Right renal cortex interstitium (tissue), 3 donors: Measurements from ENCODE around the gene MUC4. TPM values are rescaled to one million over a fixed set of nuclear protein-coding genes. Genes with fewer than 3 reads are reported as not detected.
"Not testable (repeated sequence)": the region's sequence is repeated elsewhere in the genome, so short reads cannot be mapped to it uniquely, and the experiment has no call there.

Experiments
- DNase-seq, 3 donors: peaks; one replicate each; pipeline ENCODE4 v3.0.0-alpha.2; 2013; ENCODE audit warnings: low read depth in 3 of 3, low spot score in 2 of 3
- polyA plus RNA-seq, 3 donors: library from polyadenylated mRNA; unstranded; fragments of 120-200 nt; gene quantifications; one replicate each; pipeline ENCODE4 v1.2.1, GENCODE V29; 2013; ENCODE audit not compliant: insufficient read length in 3 of 3

MUC4 gene
- polyA plus RNA-seq, 3 donors, result 0.83 to 0.97 (median 0.87) TPM

DNA sequence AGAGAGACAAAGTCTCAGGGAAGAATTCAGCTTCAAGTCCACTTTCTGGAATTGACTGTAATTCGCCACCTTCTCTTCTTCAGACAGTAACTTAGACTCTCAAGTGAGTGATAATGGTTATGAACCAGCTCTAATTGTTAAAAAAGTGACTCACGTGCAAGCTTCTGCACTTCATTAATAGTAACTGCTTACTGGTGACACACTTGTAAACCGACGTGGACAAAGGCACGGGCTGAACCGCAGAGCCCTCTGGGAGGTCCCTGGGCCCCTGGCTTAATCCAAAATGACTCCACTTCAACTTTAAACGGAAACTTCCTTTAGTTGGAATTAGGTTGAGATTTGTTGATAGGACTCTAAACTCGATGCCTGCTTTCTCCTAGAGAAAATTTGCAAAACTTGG lies 17.0 kb downstream of the MUC4 start:
- no peak for DNase-seq

- DNase-seq, result not testable (repeated sequence)
Observed at GRCh38 chr3:195792621-195793020, 19.1 kb downstream of the MUC4 start.

- DNase-seq, result no peak
Observed at GRCh38 chr3:195790901-195791300, 20.8 kb downstream of the MUC4 start.

GRCh38 chr3:195788711-195789581 lies 22.8 kb downstream of the MUC4 start:
- DNase-seq, result no peak

DNA sequence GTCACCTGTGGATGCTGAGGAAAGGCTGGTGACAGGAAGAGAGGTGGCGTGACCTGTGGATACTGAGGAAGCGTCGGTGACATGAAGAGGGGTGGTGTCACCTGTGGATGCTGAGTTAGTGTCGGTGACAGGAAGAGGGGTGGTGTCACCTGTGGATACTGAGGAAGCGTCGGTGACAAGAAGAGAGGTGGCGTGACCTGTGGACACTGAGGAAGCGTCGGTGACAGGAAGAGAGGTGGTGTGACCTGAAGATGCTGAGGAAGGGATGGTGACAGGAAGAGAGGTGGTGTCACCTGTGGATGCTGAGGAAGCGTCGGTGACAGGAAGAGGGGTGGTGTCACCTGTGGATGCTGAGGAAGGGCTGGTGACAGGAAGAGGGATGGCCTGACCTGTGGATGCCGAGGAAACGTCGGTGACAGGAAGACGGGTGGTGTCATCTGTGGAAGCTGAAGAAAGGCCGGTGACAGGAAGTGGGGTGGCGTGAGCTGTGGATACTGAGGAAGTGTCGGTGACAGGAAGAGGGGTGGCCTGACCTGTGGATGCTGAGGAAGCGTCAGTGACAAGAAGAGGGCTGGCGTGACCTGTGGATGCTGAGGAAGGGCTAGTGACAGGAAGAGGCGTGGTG lies 25.8 kb downstream of the MUC4 start:
- DNase-seq, result not testable (repeated sequence)

- not testable (repeated sequence) for DNase-seq
Observed at GRCh38 chr3:195784031-195784430, 27.7 kb downstream of the MUC4 start.

DNA sequence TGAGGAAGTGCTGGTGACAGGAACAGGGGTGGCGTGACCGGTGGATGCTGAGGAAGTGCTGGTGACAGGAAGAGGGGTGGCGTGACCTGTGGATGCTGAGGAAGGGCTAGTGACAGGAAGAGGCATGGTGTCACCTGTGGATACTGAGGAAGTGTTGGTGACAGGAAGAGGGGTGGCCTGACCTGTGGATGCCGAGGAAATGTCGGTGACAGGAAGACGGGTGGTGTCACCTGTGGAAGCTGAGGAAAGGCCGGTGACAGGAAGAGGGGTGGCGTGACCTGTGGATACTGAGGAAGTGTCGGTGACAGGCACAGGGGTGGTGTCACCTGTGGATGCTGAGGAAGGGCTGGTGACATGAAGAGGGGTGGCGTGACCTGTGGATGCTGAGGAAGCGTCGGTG lies 30.5 kb downstream of the MUC4 start:
- DNase-seq, result not testable (repeated sequence)

- DNase-seq, result no peak
Observed at GRCh38 chr3:195777975-195778374, 33.8 kb downstream of the MUC4 start.

GRCh38 chr3:195774917-195775316 lies 36.8 kb downstream of the MUC4 start:
- DNase-seq, result no peak

DNA sequence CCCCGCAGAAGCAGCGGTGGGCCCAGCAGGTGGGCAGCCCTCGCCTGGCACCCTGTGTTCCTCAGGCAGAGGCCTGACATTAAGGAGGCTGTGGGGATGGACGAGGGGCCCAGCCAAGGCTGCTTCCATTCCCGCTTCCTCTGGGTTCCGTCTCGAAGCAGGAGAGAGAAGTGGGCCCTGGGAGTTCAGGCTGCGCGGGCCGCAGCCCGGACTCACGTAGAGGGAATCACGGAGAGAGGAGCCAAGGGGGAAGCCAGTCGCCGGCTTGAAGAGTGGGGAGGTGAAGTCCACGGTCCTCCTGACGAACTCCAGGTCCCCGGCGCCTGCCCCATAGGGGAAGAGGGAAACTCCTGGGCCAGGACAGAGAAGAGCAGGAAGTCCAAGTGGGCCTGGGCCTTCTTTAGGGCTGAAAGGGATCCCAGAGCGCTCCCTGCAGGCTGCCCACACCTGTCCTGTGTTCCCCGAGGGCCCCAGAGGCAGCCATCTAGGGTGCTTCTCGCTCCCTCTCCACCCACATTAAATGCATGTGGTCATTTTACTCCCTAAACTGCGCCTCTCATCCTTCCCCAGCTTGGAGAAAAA lies 37.7 kb downstream of the MUC4 start:
- no peak for DNase-seq

GRCh38 chr3:195771646-195772300 lies 40.0 kb downstream of the MUC4 start:
- no peak for DNase-seq

- DNase-seq, result not testable (repeated sequence)
Observed at GRCh38 chr3:195770841-195771645, 40.7 kb downstream of the MUC4 start.

GRCh38 chr3:195770081-195770840 lies 41.5 kb downstream of the MUC4 start:
- DNase-seq, result no peak

DNA sequence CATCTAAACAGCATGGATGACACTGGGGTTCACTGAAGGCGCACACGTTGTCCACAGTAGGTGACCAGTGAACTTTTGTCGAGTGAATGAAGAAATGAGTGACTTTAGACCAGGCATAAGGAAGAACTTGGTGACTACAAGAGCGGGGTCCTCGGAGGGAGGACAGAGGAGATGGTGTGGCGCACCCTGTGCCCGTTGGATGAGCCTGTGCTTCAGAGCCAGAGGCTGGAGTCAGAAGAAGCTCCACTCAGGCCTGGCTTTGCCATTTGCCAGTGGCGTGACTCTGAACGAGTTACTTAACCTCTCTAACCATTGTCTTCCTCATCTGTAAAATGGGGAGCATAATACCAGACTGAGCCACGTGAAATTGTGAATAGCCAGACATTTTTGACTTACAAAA lies 42.2 kb downstream of the MUC4 start:
- no peak for DNase-seq

GRCh38 chr3:195768831-195769303 lies 42.9 kb downstream of the MUC4 start:
- no peak for DNase-seq

DNA sequence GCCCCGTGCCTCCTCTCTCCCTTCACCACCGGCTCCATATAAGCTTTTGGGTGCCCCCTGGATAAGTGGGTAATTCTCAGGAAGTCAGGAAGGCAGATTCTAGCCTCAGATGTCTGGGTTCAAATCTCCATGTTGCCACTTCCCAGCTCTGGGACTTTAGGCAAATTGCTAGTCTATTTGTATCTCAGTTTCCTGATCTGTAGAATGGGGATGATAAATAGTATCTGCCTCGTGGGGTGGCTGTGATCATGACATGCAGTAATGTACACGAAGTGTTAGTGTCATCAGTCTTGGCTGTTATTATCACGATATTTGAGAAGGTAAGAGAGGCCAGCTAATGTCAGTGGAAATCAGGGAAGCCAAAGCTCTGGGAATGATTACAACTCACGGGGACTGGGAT lies 43.3 kb downstream of the MUC4 start:
- no peak for DNase-seq

GRCh38 chr3:195767792-195768191 lies 43.9 kb downstream of the MUC4 start:
- DNase-seq, result no peak

- no peak for DNase-seq
Observed at GRCh38 chr3:195766671-195767070, 45.1 kb downstream of the MUC4 start.

GRCh38 chr3:195764961-195765706 lies 46.6 kb downstream of the MUC4 start:
- DNase-seq, result no peak
